GM19372 (cell line): ENCODE results near the gene KCNH8.
A peak's percentile ranks its signal among the peaks of the same experiment; 100 is the strongest.
"Not testable (repeated sequence)": the region's sequence is repeated elsewhere in the genome, so short reads cannot be mapped to it uniquely, and the experiment has no call there.

Source experiments
- ATAC-seq: cut with Tn5 transposase; IDR thresholded peaks from one replicate; pipeline ENCODE4 v1.9.1; 2021; ENCODE audit warnings: mild to moderate bottlenecking, low read depth, moderate library complexity; ENCODE audit not compliant: unreplicated experiment

Gene KCNH8

DNA sequence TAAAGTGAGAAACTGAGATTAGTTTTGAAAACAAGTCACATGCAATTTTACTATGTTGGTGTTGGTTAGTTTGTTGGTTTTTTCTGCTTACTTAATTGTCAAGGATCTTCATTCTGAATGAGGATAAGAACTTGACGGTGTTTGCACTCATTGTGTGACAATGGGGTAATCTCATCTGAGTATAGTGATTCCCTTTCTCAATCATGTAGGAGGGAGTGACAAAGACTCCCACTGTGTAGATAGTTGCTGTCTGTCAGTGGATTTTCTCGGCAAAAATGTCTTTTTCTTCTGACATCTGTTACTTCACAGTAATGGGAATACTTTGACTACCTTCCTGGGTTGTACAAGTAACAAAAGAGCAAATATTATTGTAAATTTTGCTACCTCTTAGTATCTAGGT is 23.5 kb downstream of the KCNH8 start:
- no peak for ATAC-seq

DNA sequence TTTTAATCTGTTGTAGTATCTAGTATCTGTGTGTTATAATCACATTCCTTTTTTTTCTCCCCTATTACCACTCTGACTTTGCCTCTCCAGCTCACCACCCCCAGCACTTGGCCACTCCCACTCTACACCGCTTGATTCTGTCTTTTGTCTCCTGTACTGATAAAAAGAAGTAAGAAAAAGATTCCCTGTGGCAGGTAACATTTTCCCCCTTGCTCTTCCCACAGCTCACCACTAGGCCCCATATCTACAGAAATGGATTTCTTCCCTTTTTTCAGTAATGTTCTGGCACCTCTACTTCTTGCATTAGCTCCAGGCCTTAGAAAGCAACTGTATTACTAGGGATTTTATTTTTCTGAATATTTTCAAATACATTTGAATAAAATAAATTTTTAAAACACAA is 25.6 kb downstream of the KCNH8 start:
- ATAC-seq, result no peak

DNA sequence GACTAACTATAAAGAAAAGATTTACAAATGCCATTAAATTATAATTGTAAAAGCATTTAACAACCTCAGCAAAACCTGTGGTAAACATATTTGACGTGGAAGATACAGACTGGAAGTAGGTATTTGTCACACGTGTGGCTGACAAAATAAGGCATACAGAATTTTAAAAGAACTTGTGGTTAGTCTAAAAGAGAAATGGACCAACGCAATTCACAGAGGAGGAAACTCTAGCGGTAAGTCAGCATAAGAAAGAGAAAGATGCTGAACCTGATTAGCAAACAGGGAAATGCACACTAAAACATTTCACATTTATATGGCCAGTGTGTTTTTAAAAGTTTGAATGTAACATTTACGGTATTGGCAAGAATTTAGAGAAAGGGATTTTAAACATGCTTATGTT is 35.3 kb downstream of the KCNH8 start:
- no peak for ATAC-seq

DNA sequence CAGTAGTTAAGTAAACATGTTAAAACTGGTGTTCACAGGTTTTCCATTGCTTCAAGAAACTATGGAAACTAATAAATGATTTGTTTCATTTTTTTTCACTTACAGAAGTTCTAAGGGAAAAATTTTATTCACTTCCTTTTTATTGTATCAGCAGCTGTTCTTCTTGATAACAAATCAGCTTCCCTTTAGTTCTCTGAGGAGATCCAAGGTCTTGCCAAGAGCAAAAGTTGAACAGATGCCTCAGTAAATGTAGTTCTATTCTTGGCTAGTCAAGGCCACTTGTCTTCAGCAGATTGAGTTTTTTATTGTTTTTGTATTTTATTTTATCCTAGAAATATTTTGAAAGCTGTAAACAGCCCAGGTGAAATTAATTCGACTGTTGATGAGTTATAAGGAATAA is 41.8 kb downstream of the KCNH8 start:
- ATAC-seq, result no peak

DNA sequence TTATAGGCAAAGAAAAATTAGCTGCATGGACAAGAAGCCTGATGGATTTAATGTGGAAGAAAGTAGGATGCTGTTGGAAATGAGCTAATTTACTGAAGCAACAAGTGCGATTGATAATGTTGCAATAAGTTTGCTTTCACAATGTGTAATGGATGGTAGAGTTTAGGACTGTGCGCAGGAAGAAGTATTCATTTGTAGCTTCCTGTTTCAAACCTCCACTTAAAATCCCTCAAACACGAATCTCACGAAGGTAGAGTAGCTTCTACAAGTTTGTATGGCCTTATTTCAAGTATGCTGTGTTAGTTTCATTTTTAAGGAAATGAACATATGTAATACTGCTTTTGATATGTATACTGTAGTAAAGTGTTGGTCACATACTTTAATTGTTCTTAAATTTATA is 42.3 kb downstream of the KCNH8 start:
- ATAC-seq, result no peak

DNA sequence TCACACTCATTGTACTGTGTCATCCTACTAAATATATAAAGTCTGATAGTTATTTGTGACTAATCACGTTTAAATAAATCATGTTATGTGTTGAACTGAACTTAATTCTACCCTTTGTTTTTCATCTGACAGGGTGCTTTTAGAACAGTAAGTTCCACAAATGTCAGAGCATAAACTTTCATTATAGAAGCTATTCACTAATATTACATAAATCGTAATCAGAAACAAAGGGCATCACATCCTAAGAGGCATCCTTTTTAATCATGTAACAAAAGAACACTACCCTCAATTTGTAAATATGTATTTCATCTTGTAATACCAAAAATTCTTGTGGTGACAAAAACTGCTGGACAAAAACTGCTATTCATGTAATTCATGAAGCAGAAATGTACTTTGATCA is 50.8 kb downstream of the KCNH8 start:
- ATAC-seq, result no peak

- no peak for ATAC-seq
These were observed 54.0 kb downstream of the KCNH8 start for GRCh38 chr3:19202303-19202702.

- ATAC-seq, result no peak
These were observed 54.4 kb downstream of the KCNH8 start for GRCh38 chr3:19202754-19203153.

DNA sequence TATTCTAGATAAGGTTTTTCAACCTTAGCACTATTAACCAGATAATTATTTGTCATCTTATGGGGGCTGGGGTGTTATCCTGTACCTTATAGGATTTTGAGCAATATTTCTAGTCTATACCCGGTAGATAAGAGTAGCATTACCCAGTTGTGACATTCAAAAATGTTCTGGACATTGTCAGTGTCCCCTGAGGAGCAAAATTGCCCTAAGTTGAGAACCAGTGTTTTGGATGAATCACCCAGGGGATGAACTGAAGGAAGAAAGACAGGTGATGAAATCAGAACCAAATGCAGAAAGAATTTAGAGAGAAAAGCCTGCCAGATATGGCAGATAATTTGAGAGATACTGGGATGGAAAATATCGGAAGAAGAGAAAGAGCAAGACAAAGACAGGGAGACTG is 58.2 kb downstream of the KCNH8 start:
- ATAC-seq, result no peak

GRCh38 chr3:19213603-19214220 is 65.4 kb downstream of the KCNH8 start:
- ATAC-seq, result no peak

DNA sequence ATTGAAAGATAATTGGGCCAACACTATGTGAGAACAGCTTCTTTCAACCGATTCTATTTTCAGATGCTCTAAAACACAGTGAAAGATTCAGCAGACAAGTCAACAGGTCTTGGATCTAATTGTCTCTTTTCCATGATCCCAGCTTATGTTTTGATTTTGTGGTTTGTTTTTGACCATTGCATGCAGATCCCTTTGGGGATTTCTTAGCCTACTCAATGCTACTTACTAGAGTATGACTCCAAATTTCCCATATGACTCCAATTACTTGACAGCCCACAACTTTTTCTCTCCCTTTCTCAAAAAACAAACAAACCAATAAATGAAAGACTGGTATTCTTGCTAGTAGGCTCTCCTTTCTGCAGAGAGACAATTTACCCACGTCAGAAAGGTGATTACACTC is 67.1 kb downstream of the KCNH8 start:
- ATAC-seq, result no peak

DNA sequence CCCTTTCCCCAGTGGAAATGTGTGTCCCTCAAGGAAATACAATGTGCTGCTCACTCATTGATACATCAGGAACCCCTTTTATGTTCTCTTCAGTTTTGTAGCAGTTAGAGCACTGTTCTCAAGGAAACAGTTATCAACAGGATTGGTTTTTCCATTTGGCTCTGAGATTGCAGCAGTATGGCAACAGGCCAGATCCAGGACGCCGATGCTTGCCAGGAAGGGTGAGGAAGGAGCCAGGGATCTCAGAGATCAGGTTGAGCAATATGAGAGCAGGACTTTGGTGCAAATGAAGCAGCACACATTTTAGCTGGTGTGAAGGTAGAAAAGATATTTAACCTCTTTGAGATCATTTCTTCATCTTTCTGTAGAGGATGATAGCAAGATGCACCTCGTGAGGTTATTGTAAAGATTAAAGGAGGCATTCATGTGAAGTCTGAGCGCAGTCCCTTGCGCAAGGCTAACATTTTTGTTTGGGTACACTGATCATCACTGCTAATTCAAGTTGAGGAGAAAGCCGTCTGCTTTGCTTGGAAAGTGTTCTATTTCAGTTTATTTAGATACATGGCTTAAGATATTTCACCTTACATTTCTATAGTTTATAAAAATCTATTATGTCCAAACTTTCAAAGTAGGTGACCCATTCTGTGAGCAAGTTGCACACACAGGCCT is 68.5 kb downstream of the KCNH8 start:
- no peak for ATAC-seq

- no peak for ATAC-seq
These were observed 72.0 kb downstream of the KCNH8 start for GRCh38 chr3:19220311-19220710.

- ATAC-seq, result no peak
These were observed 72.8 kb downstream of the KCNH8 start for GRCh38 chr3:19221081-19221480.

DNA sequence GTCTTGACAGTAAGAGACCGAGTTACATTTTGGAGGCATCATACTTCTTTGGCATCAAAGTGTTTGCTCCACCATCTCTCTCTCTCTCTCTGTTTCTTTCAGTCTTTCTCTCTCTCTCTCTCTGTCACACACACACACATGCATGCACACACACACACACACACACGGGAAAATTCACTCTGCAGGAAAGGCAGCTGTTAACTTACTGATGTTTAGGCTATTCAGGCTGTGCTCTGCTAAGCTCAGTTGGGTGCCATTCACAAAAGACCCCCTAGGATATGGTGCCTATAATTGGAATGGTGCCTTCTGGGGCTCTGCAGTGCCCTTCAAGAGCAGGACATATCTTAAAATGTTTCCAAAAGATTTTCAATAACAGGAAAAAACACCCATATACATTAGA is 78.2 kb downstream of the KCNH8 start:
- ATAC-seq, result no peak

- no peak for ATAC-seq
These were observed 79.9 kb downstream of the KCNH8 start for GRCh38 chr3:19228167-19228566.

DNA sequence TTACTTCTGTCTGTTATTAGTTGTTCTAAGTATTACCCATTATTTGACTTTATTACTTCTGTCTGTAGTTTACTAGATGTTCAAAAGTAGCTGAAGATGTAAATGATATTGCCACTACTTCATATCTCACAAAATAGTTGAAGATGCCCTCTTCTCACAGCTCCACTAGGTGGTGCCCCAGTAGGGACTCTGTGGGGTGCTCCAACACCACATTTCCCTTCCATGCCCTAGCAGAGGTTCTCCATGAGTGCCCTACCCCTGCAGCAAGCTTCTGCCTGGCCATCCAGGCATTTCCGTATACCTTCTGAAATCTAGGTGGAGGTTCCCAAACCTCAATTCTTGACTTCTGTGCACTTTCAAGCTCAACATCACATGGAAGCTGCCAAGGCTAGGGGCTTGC is 80.8 kb downstream of the KCNH8 start:
- no peak for ATAC-seq

GRCh38 chr3:19229881-19230280 is 81.6 kb downstream of the KCNH8 start:
- peak; percentile 69 for ATAC-seq

DNA sequence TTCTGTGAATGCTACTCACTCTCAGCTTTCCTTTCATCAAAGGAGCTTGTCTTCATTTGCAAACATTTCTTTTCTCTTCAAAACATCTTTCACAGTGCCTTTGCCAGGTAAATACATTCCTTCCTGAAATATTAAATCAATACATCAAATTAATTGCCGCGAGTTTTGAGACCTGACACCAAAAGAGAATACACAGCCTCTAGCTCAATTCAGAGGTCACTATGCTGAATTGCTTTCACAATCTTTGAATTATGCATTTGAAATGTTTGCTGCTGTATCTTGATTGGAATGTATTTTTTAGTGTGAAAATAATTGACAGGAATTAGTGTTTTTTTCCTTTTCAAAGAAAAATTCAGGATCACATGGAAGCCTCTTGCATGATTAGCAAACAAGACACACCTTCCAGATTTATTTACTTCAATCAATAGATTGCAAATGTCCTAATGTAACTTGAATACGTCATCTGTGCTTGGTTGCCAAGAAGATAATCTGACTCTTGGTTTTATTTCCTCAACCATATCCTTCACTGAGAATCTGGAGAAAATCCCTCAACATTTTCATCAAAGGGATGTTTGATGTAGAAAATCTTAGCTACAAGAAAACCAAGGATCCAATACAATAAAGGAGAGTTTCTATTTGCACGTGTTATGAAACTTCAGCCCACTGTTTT is 83.6 kb downstream of the KCNH8 start:
- no peak for ATAC-seq

DNA sequence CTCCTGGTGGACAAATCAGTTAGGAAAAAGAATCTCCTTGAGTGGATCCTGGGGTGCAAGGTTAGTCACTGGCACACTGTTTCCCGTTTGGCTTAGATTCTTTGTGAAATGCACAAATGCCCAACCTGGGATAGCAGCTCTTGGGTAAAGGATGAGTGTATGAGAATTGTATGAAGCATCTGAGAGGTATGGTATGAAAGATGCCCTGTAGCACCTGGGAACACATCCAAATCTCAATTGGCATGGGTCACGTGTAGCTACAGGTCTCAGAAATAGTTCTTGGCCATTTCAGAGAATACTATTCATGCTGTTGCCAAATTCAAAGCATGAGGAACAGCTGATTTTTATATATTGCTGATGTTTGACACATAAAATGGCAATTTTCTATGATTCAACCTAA is 84.3 kb downstream of the KCNH8 start:
- no peak for ATAC-seq

GRCh38 chr3:19233882-19234784 is 85.8 kb downstream of the KCNH8 start:
- ATAC-seq, result not testable (repeated sequence)
